ENCODE measurements around the gene SLC5A10. TPM values are rescaled to one million over a fixed set of nuclear protein-coding genes. Genes with fewer than 3 reads are reported as not detected.

Gene SLC5A10
- polyA plus RNA-seq, 1 of the 3 experiments (the other 2 are of a cell fraction): not detected

DNA sequence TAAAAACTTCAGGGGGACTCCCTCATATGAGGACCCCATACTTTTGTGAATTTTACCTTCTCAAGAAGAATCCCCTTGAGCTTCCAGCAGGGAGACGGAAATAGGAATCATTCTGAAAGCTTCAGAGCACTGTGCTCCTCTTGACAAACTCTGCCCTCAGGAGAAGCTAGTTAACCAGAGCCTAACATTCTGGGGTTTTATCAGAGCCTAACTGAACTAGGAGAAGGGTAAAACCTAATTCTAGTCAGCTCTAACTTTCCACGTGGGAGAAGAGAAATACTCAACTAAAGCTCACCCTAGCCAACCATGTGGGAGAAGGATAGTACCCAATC lies 13.3 kb upstream of the SLC5A10 start:
- H3K4me2 ChIP-seq: no peak overlapping the region
- no peak overlapping the region for H2AFZ ChIP-seq (ENCODE audit: low read depth)
- no peaks in the 10 kb centered on the region for H3K36me3 ChIP-seq (replicated peaks in 1 of 2; ENCODE audit: control insufficient read depth in 1 of 2, insufficient read depth in 2 of 2, low read length in 1 of 2)
- POLR2A ChIA-PET: no interaction called here
- no peaks in the 10 kb centered on the region for H3K9me2 ChIP-seq
- H4K20me1 ChIP-seq (ENCODE audit: insufficient read depth): no peaks in the 10 kb centered on the region
- CTCF ChIA-PET: interaction anchor here (1.2 to 2.8 kb wide), 2 partner anchors 10 to 22 kb away, joined by 4 to 16 read pairs; no protein-coding TSS in a partner anchor
- no peaks in the 10 kb centered on the region for H3K4me1 ChIP-seq (ENCODE audit: control insufficient read depth in 1 of 2, insufficient read depth in 2 of 2, low read depth in 1 of 2, low read length in 1 of 2)
- no peaks in the 10 kb centered on the region for H3K27me3 ChIP-seq (ENCODE audit: insufficient read depth)
- H3K79me2 ChIP-seq (ENCODE audit: insufficient read depth): no peaks in the 10 kb centered on the region
- WGBS (ENCODE audit: low lambda C conversion rate): 62% methylated on average over 2 of the region's 2 CpGs
- TF ChIP-seq FOXJ3 (CRISPR knock-in tag; IDR thresholded peaks at IDR 0.05) (no peak), CHD2 (IDR thresholded peaks at IDR 0.05; ENCODE audit: low read length, partially characterized antibody) (no peak), SMC3 (IDR thresholded peaks at IDR 0.05; ENCODE audit: low read depth, low read length) (no peak), TEAD4 (IDR thresholded peaks at IDR 0.05; ENCODE audit: borderline replicate concordance, insufficient read depth) (no peak), YY1 (IDR thresholded peaks at IDR 0.05; ENCODE audit: low read depth) (no peak), TCF12 (IDR thresholded peaks at IDR 0.05) (no peak), GABPA (IDR thresholded peaks at IDR 0.05; ENCODE audit: low read depth) (no peak), GATA2 (CRISPR knock-in tag; IDR thresholded peaks at IDR 0.05) (no peak), SIN3A (IDR thresholded peaks at IDR 0.05; ENCODE audit: borderline replicate concordance, low read depth, low read length) (no peak), FOSL2 (IDR thresholded peaks at IDR 0.05; ENCODE audit: borderline replicate concordance, low read depth) (no peak), JUND (IDR thresholded peaks at IDR 0.05) (no peak), POLR2AphosphoS5 (IDR thresholded peaks at IDR 0.05; ENCODE audit: low read depth, low read length) (no peak), MXI1 (IDR thresholded peaks at IDR 0.05; ENCODE audit: low read depth, low read length) (no peak), TAF1 (IDR thresholded peaks at IDR 0.05; ENCODE audit: borderline replicate concordance, low read depth, low read length) (no peak), EZH2phosphoT487 (IDR thresholded peaks at IDR 0.05; ENCODE audit: borderline replicate concordance, low read depth) (no peak)
- TF ChIP-seq, protein P1, sequence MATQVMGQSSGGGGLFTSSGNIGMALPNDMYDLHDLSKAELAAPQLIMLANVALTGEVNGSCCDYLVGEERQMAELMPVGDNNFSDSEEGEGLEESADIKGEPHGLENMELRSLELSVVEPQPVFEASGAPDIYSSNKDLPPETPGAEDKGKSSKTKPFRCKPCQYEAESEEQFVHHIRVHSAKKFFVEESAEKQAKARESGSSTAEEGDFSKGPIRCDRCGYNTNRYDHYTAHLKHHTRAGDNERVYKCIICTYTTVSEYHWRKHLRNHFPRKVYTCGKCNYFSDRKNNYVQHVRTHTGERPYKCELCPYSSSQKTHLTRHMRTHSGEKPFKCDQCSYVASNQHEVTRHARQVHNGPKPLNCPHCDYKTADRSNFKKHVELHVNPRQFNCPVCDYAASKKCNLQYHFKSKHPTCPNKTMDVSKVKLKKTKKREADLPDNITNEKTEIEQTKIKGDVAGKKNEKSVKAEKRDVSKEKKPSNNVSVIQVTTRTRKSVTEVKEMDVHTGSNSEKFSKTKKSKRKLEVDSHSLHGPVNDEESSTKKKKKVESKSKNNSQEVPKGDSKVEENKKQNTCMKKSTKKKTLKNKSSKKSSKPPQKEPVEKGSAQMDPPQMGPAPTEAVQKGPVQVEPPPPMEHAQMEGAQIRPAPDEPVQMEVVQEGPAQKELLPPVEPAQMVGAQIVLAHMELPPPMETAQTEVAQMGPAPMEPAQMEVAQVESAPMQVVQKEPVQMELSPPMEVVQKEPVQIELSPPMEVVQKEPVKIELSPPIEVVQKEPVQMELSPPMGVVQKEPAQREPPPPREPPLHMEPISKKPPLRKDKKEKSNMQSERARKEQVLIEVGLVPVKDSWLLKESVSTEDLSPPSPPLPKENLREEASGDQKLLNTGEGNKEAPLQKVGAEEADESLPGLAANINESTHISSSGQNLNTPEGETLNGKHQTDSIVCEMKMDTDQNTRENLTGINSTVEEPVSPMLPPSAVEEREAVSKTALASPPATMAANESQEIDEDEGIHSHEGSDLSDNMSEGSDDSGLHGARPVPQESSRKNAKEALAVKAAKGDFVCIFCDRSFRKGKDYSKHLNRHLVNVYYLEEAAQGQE (IDR thresholded peaks at IDR 0.05; ENCODE audit: low read depth, low read length): no peak
- TF ChIP-seq, protein P2, sequence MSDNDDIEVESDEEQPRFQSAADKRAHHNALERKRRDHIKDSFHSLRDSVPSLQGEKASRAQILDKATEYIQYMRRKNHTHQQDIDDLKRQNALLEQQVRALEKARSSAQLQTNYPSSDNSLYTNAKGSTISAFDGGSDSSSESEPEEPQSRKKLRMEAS (IDR thresholded peaks at IDR 0.05; ENCODE audit: low read depth): no peak
- TF ChIP-seq, protein P3, sequence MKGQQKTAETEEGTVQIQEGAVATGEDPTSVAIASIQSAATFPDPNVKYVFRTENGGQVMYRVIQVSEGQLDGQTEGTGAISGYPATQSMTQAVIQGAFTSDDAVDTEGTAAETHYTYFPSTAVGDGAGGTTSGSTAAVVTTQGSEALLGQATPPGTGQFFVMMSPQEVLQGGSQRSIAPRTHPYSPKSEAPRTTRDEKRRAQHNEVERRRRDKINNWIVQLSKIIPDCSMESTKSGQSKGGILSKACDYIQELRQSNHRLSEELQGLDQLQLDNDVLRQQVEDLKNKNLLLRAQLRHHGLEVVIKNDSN (IDR thresholded peaks at IDR 0.05; ENCODE audit: borderline replicate concordance, low read depth): no peak
- TF ChIP-seq, protein P4, sequence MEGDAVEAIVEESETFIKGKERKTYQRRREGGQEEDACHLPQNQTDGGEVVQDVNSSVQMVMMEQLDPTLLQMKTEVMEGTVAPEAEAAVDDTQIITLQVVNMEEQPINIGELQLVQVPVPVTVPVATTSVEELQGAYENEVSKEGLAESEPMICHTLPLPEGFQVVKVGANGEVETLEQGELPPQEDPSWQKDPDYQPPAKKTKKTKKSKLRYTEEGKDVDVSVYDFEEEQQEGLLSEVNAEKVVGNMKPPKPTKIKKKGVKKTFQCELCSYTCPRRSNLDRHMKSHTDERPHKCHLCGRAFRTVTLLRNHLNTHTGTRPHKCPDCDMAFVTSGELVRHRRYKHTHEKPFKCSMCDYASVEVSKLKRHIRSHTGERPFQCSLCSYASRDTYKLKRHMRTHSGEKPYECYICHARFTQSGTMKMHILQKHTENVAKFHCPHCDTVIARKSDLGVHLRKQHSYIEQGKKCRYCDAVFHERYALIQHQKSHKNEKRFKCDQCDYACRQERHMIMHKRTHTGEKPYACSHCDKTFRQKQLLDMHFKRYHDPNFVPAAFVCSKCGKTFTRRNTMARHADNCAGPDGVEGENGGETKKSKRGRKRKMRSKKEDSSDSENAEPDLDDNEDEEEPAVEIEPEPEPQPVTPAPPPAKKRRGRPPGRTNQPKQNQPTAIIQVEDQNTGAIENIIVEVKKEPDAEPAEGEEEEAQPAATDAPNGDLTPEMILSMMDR (IDR thresholded peaks at IDR 0.05): no peak
- no peak overlapping the region for H3K27ac ChIP-seq (ENCODE audit: low read depth in 2 of 2, low read length in 1 of 2)
- no peak overlapping the region for H3K9ac ChIP-seq
- DNase-seq: no peak
- H3K9me3 ChIP-seq: no peaks in the 10 kb centered on the region
- no peaks in the 10 kb centered on the region for H3F3A ChIP-seq (replicated peaks; ENCODE audit: insufficient read depth)
- no peak overlapping the region for H3K4me3 ChIP-seq (ENCODE audit: low read depth in 2 of 2, low read length in 1 of 2)
